AG08395 (cell line): Measurements from ENCODE around the gene UGT1A9.
"Not testable (repeated sequence)": the region's sequence is repeated elsewhere in the genome, so short reads cannot be mapped to it uniquely, and the experiment has no call there.

Source experiments
- DNase-seq: peaks from one replicate; pipeline ENCODE4 v3.0.0; 2012; ENCODE audit warnings: mixed read lengths, low spot score

The UGT1A9 gene

DNA sequence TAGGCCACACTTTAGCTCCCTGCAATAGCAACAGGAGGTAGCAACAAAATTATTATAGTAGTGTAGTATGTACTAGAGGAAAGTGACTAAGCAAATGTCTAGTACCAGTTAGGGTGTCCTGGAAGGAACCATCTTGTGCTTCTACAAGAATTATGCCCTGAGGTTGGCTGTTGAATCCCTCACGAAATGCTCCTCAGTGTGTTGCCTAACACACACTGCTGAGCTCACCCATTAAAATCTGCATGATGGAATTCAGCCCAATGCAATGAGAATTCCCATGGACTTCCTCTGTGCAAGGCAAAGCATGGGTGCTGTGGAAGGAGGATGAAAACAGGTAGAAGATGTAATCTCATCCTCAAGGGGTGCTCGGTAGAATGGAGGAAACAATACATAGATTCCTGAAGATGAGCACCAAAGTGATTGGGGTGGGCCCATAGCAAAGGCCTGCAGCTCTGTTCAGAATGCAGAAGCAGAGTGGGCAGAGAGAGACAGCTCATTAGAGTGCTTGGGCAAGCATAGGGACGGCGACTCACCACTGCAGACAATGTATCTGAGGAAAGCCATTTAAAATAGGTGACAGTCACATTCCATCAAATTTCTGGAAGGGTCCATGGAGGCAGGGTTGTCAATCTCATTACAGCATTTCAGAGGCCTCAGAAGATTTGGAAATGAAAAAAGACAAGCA, 8.8 kb downstream of the UGT1A9 start:
- DNase-seq, result no peak

DNA sequence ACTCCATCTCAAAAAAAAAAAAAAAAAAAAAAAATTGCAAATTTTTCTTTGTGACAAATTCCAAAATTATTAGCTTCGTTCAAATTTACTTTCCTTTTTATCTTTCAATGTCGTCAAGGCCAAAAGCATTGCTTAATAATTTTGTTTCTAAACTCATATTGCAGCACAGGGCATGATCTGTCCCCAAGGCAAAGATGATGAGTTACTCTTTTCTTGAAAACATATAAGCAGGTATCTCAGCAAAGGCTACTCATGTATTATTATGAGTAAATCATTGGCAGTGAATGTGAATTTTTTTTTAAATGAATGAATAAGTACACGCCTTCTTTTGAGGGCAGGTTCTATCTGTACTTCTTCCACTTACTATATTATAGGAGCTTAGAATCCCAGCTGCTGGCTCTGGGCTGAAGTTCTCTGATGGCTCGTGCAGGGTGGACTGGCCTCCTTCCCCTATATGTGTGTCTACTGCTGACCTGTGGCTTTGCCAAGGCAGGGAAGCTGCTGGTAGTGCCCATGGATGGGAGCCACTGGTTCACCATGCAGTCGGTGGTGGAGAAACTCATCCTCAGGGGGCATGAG, 9.9 kb downstream of the UGT1A9 start, which contains the start of gene UGT1A7:
Gene UGT1A7 (plus strand): TSS at position 381 of the 579 bp plus-strand sequence. CDS start 37 bp downstream, at position 418.
- DNase-seq, result no peak

DNA sequence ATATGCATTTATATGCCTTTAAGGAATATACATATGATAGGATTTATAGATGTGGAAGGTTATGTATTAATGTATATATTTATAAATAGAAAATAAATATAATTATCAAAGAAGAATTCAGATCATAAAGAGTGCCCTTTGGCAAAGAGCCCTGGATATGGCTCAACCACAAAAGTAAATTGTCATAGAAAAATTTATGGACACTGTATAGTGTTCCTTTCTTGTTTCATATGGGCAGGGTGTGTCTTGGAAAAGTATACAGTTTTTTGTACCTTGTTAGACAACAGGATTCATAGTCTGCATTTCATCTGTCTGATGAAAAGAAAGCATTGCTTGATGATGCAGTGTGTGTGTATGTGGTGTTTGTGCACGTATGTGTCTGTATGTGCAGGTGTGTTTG, 12.9 kb downstream of the UGT1A9 start:
- no peak for DNase-seq

DNA sequence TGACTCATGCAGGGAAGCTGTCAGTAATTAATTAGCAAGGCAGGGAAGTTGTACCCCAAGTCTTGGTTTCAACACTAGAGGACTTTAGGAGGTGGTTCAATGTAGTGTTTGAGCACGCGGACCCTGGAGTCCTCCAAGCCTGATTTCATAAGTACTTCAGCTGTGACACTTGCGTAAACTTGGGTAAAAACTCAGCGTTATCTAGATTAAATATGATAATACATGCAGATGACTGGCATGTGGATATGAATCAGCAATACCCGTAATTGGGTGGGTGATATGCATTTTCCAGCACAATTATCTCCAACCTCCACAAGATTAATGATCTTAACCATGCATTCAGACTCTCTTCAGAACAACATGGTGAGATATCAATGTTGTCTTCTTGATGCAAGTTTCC, 15.2 kb downstream of the UGT1A9 start:
- no peak for DNase-seq

DNA sequence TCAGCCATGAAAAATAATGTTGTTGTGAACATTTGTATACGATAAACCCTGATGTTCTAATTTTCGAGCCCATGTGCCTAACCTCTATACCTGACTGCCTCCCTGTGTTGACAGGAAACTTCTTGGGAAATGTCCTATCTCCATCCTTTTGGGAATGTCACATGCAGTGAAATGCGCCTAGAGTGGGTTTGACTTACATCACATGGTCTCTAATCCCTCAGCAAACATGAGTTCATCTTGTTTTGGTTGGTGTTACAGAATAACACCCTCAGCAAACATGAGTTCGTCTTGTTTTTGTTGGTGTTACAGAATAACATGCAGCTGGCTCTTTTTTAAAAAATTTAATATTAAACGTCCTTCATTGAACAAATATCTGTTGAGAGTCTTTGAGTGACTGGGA, 16.6 kb downstream of the UGT1A9 start:
- DNase-seq, result no peak

DNA sequence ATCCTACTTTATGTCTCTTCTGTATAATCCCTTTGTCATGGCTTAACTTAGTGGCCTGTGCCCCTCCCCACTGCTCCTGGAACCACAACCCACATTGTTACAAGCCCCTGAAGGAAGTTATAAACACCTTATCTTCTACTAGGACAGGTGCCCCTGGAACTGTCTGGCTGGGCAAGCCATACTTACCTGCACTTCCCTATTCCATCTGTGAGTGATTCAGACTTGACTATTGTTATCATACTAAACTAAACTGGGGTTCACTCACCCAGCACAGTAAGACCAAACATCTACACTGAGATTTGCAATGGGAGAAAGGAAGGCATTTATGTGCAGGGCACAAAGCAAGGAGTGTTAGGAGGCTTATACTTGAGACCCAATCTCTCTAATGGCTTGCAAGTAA, 17.3 kb downstream of the UGT1A9 start:
- no peak for DNase-seq

DNA sequence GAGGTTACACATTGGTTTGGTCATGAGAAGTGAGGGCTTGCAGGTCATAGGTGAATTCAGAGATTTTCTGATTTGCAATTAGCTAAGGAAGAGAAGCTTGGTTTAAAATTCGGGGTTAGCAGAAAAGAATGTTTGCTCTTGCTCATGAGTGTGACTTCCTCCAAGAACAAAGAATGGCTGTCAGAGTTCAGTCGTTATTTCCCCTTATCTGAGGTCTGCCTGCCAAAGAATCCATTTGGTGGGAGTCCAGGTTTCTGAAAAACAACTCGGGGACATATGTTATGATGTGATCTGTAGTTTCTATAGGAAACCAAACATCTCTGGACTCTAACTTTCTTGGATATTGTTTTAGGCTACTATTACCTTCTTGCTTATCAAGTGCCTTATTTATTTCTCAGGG, 17.8 kb downstream of the UGT1A9 start:
- DNase-seq, result no peak

DNA sequence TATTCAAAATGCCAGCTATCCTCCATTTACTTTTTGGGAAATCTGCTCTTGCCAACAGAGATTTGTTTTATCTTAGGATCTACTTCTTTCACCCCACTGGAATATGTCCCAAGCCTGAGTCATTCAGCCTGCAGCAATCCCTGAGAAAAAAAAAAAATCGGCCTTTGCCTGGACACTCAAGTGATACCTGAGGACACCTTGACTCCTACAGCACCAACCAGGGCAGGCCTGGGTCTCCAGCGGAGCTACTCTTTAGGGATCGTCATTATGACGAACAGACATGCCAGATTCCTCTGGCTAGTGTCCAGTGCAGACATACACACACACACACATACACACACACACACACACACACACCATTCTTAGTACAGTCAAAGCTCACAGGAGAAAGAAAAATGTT, 18.7 kb downstream of the UGT1A9 start:
- no peak for DNase-seq

DNA sequence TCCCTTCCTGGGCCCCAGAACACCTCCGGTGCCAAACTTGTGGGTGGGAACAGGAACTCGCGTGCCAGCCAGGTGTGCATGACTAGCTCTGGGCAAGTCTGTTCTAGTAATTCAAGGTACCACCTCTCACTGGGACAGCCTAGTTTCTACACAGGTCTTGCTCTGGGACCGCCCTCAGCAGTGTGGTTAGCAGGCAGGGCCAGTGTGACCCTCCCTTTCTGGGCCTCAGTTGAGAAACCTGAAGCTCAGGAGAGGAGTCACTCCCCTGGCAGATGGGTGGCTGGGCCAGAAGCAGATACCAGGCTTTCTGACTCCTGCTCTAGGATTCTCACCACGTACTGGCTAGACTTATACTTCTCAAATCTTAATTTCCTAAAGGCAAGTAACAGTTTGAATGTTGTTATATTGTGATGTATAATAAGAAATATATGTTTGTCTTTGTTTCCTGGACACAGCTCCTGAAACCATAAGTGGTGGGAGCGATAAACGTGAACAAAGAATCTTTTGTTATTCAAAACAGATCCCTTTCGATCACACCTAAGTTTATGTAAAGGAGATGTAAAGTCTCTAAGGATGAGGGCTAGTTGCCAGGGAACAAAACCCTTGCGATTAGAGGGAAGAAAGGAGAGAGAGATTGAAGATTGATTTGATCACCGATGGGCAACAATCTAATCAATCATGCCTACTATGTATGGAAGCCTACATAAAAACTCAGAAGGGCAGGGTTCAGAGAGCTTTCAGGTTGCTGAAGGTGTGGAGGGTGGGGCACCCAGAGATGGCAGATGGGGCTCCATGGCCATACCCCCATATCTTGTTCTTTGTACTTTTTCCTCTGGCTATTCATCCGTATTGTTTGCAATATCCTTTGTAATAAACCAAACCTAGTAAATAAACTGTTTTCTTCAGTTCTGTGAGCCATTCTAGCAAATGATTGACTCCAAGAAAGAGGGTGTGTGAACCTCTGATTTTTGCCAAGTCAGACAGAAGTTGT, 20.0 kb downstream of the UGT1A9 start:
- DNase-seq, result no peak

DNA sequence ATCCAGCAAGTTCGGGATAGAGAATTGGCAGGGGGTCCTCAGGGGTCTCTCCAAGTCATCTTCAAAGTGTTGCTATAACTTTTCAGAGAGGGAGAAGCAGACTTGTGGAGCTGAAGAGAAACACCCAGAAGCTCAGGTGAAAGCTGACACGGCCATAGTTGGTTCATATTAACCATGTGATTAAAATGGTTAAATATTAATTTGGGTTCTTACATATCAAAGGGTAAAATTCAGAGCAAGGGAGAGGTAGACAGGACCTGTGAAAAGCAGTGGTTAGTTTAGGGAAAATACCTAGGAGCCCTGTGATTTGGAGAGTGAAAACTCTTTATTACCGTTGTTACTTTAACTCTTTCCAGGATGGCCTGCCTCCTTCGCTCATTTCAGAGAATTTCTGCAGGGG, 20.9 kb downstream of the UGT1A9 start, which contains the start of gene UGT1A6:
Gene UGT1A6 (plus strand): TSS at position 243 of the 400 bp plus-strand sequence. CDS start 115 bp downstream, at position 358.
- DNase-seq, result no peak

DNA sequence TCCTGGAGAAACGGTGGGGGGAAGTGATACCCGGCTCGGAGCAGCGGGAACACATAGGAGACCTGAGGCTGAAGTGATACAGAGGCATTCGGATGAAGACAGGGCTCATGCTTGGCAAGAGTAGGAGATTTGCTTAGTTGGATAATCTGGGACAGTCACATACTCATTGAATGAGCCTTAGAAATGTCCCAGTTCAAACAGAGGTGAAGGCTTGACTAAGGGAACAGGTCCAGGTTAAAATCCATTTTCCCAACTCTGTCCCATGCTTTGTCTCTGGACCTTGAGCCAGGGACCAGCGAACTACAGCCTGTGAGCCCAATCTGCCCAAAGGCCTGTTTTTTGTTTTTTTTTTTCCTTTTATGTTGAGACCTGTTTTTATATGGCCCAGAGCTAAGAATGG, 22.3 kb downstream of the UGT1A9 start:
- DNase-seq, result no peak

DNA sequence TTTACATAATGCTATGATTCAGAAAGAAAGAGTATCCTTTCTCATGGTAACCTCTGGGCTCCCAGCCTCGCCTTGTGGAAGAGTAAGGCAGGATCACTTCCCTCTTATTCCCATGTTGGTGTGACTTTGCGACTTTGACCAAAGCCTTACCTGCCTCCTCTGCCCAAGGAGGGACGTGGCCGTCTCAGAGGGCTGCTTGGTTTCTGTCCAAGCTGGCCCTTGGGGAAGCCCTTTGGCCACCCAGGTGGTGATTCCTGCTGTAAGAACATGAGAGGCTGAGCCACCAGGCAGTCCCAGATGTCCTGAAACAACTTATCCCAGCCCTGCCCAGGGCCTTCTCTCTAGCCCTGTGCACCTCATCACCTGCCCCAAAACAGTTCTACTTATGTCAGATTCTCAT, 27.0 kb downstream of the UGT1A9 start:
- no peak for DNase-seq

DNA sequence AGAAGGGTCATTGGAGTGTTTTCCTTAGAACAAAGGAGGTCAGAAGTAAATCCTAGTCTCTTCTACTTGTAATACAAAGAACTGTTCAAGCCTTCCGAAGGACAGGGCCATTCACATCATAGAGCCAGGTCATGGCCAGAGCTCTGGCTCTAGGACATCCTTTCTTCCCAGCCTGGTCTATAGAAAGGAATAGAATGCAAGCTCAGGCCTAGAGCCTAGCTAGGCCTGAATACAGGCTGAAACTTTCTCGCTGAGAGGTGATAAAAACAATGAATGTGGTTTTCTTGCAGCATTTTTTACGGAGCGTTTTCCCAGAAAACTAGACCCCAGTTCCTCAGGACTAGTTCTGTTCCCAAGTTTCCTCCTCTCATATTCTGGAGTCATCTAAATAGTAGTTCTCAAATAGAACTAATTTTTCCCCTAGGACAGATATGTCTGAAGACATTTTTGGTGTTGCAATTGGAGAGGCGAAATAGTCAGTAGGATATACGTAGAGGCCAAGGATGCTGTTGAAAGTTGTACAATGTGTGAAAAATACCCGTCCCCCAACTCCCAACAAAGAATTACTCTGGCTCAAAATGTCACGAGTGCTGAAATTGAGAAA, 27.8 kb downstream of the UGT1A9 start:
- DNase-seq, result no peak

DNA sequence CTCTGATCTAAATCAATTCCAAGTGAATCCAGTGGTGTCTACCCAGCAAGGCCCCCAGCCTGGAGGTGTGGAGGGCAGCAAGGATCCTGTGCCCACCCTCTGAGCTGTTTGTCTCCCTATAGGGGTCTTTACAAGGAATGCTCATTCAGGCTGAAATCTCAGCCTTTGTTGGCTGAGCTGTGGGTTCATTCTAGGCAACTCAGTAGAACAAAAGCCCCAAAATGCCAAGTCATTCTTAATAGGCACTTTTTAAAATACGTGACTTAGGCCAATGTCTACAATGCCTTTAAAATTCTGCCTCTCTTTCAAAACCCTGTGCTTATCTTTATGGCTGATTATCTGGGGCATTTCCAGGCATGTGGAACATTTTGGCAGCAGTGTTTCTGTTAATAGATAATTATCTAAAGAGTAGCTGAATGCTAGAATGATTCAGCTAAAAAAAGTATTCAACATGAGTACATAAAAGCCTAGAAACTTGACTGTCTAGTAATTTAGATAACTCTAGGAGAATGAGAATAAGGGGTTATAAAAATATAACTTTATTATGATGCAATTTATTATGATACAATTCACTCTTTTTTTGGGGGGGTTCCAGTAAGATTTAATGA, 28.4 kb downstream of the UGT1A9 start:
- no peak for DNase-seq

DNA sequence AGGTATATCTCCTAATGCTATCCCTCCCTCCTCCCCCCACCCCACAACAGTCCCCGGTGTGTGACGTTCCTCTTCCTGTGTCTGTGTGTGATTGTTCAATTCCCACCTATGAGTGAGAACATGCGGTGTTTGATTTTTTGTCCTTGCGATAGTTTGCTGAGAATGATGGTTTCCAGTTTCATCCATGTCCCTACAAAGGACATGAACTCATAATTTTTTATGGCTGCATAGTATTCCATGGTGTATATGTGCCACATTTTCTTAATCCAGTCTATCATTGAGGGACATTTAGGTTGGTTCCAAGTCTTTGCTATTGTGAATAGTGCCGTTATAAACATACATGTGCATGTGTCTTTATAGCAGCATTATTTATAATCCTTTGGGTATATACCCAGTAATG, 29.1 kb downstream of the UGT1A9 start:
- DNase-seq, result not testable (repeated sequence)

DNA sequence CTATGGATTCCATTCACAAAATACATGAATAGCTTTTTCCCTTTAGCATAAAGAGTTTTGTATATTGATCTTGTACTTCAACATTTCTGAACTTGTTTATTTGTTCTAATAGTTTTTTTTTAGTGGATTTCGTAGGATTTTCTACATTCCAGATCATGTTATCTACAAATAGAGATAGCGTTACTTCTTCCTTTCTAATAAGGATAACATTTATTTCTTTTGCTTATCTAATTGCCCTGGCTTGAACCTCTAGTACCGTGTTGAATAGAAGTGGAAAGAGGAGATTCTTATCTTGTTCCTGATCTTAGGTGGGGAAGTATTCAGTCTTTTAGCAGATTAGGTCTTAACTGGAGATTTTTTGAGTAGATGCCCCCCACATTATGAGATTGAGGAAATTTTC, 30.5 kb downstream of the UGT1A9 start:
- no peak for DNase-seq

DNA sequence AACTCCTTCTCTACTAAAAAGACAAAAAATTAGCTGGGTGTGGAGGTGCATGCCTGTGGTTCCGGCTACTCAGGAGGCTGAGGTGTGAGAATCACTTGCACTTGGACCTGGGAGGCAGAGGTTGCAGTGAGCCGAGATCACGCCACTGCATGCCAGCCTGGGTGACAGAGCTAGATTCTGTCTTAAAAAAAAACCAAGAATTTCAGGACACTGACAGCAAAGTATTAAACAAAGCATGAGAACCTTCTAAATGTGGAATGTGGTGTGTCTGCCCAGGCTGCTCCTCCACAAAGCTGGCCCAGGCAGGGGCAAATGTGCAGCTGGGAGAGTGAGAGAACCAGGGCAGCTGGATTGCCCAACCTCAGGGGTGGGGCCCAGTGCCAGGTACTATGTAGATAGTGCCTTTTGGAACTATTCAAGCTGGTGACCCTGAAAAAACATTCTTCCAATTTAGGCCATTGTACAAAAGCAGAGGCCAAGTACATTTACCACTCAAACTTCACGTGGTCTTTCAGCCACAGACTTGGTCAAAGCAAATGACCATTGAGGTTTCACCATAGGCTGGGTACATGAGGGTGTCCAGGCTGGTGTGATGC, 34.3 kb downstream of the UGT1A9 start:
- DNase-seq, result no peak

DNA sequence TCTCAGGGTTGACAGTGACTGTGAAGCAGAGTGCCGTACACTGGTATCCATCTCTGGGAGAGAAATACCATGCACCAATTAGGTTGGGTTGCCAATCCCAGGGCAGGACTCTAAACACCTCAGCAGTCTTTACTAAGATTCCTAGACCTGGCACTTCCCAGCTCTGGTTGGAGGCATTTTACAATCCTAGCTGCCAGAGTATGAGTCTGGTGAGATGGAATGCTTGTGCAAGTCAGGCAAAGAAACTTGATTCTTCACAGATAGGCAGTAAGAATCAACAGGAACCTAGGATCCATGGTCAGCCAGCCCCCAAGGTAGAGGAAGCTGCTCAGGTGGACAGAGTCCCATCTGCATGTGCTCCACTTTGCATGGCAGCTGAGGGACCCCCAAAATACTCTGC, 35.0 kb downstream of the UGT1A9 start:
- no peak for DNase-seq

DNA sequence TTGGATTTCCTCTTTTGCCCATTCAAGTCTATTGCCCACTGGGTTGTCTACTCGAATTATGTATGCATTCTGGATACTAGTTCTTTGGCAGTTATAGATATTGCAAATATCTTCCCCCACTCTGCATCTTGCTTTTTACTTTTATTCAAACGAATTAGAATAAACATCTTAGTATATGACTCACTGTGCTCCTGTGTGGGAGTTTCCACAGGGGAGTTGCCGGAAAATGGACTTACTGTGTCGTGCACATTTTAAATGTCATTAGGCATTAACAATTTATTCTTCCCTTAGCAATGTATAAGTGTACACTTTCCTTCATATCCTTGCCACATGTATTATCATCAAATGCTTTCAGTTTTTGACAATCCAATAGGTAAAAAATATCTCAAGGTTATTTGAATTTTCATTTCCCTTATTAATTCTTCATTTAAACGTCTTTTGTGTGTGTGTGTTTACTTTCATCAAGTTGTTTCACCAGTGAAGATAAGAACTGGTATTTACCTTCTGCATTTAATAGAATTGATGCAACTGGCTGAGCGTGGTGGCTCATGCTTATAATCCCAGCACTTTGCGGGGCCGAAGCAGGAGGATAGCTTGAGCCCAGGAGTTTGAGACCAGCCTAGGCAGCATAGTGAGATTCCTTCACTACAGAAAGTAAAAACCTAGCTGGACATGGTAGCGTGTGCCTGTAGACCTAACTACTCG, 36.4 kb downstream of the UGT1A9 start:
- no peak for DNase-seq

DNA sequence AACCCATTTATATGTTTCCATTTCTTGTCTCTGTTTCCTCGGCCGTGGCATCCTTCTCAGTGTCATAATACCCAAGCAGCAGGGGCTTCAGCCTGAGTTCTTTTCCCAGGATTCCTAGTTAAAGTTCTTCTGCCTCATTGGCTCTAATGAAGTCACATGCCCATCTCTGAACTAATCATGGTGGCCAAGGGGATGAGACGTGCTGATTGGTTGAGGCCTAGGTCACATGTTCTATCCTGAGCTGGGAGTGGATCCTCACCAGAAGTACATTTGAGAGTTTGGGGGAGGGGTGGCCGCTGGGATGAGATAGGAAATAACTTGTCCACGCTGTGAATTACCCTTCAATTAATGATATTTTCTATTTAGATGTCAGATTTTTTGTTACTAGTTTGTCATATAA, 37.2 kb downstream of the UGT1A9 start:
- DNase-seq, result no peak
